Lower leg skin (tissue), 3 donors: ENCODE data around the gene SRSF4.

Experiments used
- POLR2A ChIP-seq, 2 donors: fragments of 450-650 bp; IDR thresholded peaks; one replicate each; pipeline ENCODE4 v1.6.1; 2016 to 2017; ENCODE audit warnings: antibody characterized with exemption in 2 of 2, mild to moderate bottlenecking in 1 of 2, moderate library complexity in 1 of 2
- TF ChIP-seq, protein P1 (sequence below), 3 donors: fragments of 450-650 bp; IDR thresholded peaks; one replicate each; pipeline ENCODE4 v1.5.1; 2016; ENCODE audit warnings: antibody characterized with exemption in 3 of 3, mild to moderate bottlenecking in 3 of 3, moderate library complexity in 2 of 3

DNA sequence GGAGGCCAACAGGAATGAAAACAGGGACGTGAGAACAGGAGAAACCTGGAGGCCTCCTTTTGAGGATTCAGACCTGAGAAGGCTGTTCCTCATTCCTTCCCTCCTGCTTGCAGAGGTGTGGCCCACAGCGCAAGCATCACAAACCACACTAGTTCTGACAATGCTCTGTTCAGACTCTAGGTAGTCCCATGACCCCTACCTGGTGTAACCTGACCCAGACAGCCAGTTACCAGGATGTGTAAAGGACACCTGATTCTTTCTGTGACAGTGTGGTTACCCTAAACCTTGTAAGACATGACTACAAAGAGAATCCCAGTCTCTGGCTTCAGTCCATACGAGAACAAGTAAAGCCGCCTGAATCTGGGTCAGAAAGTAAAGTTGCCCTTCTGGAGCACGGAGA lies 45.8 kb upstream of the SRSF4 start:
- TF ChIP-seq, protein P1, sequence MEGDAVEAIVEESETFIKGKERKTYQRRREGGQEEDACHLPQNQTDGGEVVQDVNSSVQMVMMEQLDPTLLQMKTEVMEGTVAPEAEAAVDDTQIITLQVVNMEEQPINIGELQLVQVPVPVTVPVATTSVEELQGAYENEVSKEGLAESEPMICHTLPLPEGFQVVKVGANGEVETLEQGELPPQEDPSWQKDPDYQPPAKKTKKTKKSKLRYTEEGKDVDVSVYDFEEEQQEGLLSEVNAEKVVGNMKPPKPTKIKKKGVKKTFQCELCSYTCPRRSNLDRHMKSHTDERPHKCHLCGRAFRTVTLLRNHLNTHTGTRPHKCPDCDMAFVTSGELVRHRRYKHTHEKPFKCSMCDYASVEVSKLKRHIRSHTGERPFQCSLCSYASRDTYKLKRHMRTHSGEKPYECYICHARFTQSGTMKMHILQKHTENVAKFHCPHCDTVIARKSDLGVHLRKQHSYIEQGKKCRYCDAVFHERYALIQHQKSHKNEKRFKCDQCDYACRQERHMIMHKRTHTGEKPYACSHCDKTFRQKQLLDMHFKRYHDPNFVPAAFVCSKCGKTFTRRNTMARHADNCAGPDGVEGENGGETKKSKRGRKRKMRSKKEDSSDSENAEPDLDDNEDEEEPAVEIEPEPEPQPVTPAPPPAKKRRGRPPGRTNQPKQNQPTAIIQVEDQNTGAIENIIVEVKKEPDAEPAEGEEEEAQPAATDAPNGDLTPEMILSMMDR (IDR thresholded peaks at IDR 0.05): no peak
- TF ChIP-seq POLR2A (IDR thresholded peaks at IDR 0.05): no peak
